LoVo (cell line): Measurements from ENCODE around the gene NCAM1.
"Not testable (repeated sequence)": the region's sequence is repeated elsewhere in the genome, so short reads cannot be mapped to it uniquely, and the experiment has no call there.

Source experiments
- DNase-seq: peaks from one replicate; pipeline ENCODE4 v3.0.0-alpha.2; 2016; ENCODE audit warnings: low spot score

The NCAM1 gene

DNA sequence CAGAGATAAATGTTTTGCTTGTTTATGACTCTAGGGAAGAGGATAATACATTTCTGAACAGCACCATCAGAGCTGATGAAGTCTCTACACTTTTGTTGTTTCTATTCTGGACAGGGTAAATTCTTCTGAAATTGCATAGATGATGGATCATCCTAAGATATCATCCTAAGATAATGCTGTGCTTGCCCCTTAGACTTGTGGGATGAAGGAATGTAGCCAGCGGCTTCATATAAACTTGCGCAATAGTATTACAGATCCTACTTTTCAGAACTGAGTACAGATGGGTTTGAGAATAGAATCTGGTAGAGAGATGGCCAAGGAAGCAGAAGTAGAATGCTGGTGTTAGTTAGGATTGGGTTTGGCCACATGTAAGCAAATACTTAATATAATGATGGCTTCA is 61.0 kb downstream of the NCAM1 start:
- DNase-seq: no peak

DNA sequence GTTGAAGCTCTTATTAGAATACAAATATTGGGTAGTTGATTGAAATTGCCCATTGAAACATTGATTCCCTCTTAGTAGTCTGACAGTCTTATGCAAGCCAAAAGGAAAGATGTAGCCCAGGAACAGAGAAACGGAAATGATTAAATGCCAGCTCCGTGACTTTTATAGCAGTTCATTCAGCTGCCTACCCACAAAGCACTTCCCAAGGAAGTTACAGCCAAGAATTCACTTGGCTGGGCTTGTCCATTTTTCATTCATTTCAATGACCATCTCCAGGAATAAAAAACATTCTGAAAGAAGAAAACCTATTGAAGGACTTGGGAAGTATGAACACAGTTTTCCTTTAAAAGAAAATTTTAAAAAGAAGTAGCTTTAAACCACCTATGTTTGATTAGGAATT is 62.0 kb downstream of the NCAM1 start:
- DNase-seq: no peak

DNA sequence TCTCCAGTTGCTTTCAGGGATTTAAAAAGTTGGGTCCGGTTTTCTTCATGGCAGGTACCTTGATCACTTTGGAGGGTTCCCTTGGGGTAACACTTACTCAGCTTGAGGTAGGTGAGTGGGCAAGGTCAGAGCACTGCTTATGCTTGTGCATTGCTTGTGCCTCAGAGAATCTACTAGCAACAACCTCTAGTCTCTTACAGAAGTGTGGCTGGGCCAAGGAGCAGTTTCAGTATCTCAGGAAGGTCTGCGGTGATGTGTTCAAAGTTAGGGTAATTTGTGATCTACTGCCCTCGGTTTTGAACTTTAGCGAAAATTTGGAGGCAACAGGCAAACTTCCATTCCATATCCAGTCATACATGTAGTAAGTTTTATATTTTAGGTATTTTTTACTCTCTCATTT is 62.8 kb downstream of the NCAM1 start:
- DNase-seq: no peak

DNA sequence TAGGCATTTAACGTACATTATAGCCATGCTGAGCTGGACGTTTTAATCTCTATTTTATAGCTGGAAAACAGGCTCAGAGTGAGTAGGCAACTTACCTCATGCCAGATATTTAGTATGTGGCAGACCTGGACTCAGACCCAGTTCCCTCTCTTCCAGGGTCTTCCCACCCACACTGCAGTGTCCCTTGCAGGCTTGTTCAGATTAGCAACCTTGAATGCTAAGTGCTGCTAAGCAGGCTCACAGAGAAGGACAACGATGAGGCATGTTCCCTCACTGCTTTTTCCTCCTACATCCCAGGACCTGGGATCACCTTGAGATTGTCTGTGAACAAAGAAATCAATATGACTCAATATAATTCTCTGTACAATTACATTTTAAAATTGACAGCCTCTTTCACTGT is 65.6 kb downstream of the NCAM1 start:
- no peak for DNase-seq

DNA sequence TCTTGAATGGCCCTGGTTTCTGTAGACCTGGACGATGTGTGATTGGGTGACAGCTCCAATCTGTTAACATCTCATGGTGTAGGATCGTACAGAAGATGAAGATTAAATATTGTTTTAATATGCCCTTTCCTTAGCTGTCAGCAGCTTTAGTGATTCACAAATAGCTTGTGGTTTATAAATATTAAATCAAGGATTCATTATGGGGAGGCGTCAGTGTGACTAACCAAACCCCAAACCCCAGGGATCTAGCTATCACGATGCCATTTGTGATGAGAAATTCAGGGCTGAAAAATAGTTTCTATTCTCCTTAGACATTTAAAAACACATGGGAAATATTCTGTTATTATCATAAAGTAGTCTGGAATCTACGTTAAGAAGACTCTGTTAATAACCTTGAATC is 73.4 kb downstream of the NCAM1 start:
- no peak for DNase-seq

DNA sequence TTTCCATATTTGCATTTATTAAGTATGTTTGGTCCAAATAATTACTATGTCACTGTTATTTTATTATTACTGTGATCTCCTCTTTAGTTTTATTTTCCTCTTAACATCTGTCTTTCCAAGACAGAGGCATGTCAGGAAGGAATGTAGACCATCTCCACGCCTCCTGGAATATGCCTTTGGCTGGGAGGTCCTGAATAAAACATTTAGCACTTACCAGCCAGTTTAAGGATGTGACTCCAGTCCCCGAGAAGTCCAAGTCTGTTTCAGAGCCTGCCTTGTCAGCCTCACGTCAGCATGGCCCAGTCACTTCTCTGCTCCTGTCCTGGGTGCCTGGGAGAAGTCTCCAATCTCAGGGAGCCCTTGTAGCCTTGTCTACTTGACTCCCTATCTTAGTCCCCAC is 74.5 kb downstream of the NCAM1 start:
- DNase-seq: no peak

DNA sequence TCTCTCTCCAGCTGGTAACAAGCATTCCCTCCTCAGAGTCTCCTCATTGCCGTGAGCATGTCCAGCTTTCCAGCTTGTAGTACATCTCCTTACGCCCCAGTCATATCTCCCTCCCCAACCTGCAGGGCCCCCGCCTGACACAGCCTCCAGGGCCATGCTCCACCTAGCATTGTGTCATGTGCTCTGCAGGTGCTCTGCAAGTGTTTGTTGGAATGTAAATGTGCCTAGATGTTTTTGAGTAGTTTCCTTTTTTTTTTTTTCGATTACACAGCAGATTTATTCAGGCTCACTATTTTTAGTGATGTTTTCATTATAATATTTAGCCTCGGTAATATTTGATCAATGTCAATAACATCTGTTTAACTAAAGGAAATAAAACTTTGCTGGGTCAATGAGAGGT is 82.5 kb downstream of the NCAM1 start:
- no peak for DNase-seq

DNA sequence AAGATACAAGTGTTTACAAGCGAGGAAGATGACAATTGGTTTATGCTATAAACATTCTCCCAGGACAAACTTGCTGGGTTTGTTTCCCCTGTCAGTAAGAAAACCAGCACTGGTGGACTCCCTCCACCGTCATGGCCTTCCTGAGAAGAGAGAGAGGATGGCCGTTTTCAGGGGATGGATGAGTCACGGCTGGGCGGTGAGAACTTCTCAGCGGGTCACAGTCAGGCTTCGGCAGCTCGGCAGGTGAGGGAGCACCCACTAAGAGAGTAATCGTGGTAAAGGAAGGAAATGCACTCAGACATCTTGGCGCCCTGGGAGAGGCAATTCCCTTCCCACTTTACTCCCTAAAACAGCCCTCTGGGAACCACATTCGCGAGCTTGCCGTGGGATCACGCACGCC is 83.9 kb downstream of the NCAM1 start:
- no peak for DNase-seq

DNA sequence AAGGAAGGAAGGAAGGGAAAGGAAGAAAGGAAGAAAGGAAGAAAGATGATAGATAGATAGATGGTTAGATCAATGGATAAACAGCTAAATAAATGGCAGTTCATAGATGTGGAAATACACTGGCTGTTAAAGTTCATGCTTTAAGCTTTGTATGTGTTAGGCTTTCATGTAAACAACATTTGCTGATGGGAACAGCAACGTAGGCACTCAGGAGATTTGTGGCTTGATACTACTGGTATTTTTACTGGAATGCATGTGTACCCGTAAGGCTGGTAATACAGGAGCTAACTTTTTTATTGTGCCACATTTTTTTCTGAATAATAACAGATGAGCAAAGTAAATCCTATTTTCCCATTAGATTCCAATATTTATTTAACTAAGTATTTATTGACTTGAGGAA is 85.6 kb downstream of the NCAM1 start:
- no peak for DNase-seq

DNA sequence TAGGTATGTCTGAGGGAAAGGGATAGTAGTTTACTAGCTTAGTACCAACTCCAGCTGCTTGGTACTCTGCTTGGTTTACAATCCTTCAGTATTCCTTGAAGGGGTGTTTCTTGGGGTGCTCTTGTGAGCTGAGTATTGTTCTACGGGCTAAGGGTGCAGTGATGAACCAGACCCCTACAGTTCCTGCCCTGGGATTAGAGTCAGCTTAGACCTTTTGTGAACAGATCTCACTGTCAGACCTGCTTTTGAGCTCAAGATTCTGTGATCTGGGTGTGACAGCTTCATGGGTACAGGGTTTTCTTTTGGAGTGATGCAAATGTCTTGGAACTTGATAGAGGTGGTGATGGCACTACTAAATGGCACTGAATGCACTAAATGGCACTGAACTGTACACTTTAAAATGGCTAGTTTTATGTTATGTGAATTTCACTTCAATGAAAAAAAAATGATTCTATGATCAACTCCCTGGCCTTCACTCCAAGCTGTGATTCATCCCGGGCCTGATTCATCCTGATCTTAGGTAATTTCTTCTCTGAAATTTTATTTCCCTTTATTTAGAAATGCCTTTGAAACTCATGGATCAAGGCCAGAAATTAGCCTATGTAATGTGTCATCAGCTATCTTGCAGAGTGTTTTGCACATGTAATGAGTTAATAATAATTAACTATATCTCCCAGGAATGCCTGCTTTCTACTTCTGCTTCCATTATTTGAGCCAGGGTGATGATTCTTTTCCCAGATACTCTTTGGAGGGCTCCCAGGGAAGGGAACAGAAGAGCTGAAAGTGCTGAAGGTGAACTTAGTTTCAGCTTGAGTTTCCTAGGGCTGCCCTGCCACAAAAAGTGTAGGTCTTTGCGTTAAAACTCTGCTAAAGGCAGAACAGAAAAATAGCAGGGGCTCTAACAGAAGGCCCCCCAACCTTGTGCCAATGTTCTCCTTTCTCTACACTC is 87.9 kb downstream of the NCAM1 start:
- DNase-seq: no peak

DNA sequence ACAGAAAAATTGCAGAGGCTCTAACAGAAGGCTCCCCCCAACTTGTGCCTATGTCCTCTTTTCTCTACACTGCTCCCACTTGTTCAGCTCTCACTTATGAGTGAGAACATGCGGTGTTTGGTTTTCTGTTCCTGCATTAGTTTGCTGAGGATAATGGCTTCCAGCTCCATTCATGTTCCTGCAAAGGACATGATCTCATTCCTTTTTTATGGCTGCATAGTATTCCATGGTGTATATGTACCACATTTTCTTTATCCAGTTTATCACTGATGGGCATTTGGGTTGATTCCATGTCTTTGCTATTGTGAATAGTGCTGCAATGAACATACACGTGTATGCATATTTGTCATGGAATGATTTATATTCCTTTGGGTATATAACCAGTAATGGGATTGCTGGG is 91.8 kb downstream of the NCAM1 start:
- DNase-seq: not testable (repeated sequence)

DNA sequence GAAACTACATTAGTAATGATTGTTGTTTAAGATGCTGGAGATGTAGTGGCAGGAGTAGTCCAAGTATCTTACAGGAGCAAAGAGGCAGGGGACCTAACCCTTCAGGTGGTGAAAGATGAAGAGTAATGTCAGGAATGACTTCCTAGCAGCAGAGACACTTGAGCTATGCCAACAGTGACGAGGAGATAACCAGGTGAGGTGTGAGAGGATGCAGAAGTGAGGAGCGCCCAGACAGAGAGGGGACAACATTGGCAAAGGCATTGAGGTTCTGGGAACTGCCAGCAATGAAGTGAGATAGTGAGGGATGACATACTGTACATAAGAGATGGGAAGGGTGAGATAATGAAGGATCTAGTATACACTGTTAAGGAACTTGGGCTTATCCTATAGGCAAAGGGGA is 95.8 kb downstream of the NCAM1 start:
- no peak for DNase-seq

DNA sequence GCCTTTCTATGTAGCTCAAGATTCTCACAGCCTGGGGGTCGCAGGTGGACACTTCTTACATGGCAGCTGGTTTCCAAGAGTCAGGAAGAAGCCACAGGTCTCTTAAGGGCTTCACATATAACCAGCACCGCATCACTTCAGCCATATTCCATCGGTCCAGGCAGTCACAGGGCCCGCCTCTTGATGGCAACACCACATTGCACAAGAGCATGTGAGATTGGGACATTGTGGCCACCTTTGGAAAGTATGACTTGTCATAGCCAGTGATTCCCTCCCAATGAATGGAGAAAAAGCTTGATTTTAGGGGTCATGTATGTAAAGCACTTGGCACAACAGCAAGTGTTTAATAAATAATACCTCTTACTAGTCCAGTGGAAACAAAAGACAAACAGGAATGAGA is 98.3 kb downstream of the NCAM1 start:
- DNase-seq: no peak

DNA sequence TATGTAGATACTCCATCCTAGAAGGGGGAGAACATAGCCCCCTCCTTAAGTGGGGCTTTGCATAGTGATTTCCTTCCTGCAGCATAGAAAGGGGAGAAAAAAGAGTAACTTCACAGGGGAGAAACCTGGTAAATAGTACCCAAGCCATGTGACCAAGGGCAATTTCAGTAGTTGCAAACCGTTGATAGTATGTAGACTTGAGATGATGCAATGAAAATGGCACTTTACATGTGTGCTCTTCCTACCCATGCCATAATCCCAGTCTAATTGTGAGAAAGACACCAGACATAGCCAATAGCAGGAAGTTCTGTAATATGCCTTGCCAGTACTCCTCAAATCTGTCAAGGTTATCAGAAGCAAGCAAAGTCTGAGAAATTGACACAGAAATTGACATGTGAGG is 104.1 kb downstream of the NCAM1 start:
- DNase-seq: no peak

DNA sequence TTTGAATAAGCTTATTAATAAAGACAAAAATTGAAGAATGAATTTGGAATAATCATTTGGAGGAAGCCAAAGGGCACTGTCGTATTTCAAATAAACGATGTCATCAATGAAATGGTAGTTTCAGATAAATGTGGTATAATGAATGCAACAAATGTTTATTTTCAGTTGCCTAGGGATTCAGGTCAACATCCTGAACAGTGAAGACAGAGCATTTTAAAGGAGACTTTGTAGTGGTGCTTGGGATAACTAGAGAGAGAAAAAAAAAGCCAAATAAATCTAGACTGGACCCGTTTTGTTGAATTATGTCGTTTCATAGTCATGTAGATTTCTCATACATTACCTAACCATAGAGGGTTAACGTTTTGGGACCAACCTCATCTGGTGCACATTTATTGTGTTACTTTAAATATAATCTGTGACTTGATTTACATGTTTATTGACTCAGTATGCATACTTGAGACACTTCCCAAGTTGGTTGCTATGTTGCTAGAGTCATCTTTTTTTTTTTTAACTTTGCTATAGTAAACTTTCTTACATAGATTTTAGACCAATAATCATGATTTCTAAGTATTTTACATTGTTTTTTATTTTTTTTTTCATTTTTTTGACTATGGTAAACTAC is 111.1 kb downstream of the NCAM1 start:
- DNase-seq: no peak

DNA sequence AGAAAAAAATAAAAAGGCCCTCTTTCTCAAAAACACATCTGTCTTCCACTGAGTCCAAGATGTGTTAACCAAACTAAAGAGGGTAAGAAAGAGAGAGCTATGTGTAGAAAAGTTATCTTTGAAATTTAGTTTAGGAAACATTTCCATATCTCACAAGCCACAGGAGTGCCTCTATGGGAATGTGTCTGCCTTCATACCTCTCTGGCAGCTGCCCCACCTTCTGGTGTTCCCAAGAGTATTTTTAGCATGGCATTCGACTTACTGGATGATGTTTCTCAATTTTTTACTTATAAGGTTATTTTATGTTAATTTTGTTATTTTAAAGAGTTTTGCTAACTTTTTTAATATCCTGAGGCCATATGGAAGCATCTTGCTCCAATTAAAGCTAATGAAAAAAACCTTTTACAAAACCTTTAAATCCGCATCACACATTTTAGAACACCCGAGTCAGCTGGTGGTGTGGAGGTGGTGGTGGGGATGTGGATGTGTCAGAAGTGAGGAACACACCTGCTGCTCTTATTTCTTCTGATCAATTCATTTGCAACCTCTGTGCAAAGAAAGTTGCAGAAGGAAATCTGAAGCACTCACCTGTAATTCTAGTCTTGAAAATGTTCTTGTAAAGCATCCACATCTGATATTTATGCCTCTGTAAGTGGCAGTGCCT is 112.2 kb downstream of the NCAM1 start:
- no peak for DNase-seq

DNA sequence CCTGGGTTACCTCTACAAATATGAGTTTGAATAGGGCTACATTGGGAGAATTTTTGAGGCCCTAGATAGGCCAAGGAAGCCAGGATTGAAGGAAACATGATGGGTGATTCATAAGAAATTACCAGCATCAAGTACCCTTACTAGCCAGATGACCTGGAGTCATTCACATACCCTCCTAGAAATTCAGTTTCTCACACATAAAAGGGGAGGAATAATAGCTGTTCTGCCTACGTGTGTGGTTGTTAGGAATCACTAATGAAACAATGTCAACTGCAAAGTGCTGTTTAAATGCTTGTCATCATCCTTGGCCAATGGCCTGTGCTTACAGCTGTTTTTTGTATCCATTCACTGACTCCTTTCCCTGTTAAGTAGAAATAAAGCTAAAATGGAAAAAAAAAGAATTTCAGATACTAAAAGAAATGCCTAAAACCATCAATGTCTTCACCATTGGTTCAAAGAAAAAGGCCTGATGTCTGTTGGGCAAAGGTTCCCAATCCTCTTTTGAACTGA is 114.4 kb downstream of the NCAM1 start:
- DNase-seq: no peak

DNA sequence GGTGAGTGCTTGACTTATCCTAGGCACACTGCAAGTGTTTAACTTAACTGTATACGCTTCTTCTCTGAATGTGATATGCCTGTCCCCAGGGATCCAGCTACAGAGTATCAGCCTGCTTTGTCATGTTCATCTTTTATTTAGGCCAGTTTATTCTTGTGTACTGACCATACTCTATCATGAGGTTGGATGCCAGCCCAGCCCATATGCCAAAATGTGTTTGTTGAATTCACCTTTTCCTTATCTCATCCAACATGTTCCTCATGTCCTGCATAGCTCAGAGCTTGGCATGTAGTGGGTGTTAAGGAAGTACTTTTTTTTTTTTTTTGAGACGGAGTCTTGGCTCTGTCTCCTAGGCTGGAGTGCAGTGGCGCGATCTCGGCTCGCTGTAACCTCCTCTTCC is 116.2 kb downstream of the NCAM1 start:
- no peak for DNase-seq

DNA sequence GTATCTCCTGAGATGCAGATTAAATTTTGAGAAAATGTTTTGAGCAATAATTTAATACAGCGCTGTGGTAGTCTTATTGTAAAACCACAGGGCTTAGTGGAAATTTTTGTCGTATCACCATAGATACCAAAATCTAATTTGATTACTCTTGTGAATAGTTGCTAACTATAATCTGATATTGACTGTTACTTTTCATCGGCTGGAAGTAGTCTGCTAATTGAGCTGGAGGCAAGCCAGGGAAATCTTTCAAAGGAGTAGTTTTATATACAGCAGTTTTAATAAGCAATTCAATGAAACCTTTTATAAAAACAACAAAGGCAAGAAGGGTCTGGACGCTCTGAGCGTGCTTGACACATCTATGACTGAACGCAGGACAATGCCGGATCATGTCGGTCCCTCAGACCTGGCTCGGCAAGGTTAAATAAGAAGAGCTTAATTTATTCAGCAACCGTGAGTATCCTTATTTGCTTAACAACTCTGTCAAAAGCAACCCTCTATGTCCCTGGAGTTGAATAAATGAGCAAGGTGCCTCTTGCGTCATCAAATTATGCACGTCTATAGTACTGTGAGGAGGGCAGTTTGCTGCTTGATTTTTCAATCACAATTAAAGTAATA is 121.2 kb downstream of the NCAM1 start:
- DNase-seq: no peak

DNA sequence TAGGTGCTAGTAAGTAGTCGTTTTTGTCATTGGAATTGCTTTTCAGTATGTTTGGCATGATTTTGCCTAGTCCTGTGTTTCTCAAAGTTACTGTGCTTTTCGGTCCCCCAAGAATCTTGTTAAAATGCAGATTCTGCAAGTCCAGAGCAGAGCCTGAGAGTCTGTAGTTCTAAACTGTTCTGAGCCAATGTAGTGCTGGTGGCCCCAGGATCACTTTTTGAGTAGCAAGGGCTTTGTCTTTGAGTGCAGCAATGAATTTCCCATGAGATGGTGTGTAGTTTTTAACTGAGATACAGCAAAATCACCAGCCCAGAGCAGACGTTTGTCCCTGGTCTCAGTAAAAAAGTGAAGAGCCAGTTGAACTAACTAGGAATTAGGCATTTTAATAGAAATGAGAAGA is 122.4 kb downstream of the NCAM1 start:
- DNase-seq: no peak

DNA sequence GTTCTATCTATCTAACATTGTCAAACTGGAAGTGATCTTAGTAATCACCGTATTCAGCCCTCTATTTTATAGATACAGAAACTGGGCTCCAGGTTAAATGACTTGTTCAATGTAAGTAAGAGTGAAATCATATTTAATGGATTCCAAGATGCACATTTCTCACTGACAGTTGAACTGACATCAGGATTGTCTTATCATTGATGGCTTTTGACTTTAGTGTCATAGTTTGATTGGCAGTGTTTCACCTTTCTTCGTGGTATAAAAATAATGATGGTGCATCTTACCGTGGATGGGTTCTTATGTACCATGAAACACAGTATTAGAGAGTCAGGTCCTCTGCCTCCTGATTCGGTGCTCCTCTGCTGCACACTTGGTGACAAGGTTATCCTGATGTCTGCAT is 123.1 kb downstream of the NCAM1 start:
- no peak for DNase-seq

DNA sequence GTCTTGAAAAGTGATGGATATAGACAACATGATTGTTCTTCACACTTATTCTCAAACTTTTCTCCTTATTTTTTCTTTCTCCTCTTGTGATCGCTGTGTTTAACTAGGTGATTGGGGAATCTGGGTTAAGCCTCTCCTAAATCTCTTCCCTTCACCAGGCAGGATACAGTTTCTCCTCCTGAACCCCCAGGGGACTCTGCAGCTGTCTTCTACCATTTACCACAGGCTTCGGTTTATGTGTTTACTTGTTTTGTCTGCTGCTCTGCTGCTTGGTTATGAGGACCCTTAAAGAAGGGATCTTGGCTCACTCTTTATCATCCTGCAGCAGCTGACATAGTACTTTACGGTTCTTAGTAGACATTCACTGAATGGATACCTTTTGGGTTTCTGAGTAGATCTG is 124.2 kb downstream of the NCAM1 start:
- DNase-seq: no peak

DNA sequence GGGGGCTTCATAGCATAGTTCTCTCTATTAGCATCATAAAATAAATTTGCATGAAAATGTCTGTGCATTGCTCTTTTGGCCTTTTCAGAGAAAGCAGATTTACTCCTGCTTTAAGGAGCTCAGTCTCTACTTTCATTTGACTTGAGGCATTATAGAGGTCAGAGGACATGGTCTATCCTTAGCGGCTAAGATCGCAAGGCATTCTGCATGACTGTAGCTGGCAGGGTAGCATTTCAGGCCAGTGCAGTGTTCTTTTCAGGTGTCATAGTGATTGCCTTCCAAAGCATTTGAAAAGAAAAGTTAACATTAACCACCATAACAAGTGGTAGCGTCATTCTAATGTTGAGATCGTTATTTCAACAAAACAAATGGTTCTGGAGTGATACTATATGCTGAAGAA is 126.5 kb downstream of the NCAM1 start:
- no peak for DNase-seq
